ENCODE results near the gene STARD13.

Gene STARD13

DNA sequence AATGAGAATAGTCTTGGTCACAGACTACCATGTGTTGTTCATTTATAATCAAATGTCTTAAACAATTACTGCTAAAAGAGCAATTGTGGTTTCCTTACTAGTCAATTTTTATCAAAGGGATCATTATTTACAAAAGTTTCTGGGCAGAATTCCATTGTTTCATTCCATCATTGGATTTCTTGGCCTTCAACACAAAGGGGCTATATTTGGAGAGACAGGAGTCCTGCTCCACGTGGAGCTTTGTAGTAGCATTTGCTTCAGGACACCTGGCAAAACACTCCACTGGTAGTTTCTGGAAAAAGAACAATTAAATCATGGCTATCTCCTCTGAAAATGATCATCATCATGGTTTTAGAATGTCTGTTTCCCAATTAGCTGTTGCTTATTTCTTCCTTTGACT, 22.3 kb upstream of the STARD13 start:
- DNase-seq (ENCODE audit: low read depth in 2 of 2) = no peak

DNA sequence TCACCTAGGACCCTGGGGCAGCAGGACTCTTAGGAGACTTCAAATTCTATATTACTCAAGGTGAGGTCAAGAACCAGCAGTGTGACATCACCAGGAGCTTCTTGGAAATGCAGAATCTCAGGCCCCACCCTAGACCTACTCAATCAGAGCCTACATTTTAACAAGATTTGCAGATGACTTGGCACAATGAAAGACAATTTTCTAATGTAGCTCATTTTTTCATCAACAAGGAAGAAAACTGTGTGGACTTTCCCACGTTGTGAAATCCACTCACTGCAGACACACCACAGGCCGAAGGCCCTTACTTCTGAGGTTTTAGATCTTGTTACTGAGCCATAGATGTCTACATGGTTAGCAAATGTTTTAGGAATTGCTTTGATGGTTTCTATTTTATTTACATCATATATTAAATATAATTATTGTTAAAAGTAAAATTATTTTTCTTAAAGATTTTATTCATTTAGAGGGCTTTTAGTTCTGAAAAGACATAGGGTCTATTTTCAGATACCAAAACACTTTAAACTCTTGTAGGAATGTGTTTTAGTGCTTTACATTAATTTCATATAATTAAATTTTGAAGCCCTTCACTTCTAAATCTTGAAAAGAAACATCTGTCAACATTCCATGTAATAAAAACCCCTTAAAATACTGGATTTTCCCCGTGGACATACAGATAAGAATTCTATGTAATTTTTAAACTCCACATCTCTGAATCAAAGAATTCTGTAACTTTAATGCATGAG, 18.5 kb upstream of the STARD13 start:
- no peak for DNase-seq (ENCODE audit: low read depth in 2 of 2)

DNA sequence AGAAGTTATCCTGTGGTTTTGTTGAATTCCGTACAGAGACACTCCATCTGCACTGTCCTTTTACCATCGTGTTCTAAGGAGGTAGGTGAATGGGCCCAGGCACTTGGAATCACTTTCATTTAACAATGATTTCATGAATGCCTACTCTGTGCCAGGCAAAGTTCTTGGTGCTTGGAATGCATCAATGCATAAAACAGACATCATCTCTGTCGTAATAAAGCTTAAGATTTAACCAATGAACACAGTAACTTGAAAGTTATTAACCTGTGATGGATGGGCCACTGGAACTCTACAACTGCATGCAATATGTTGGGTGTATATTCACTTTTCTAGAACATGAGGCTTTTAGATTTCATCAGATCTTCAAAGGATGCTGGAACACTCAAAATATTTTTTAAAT, 14.1 kb upstream of the STARD13 start:
- DNase-seq (ENCODE audit: low read depth in 2 of 2) = no peak

DNA sequence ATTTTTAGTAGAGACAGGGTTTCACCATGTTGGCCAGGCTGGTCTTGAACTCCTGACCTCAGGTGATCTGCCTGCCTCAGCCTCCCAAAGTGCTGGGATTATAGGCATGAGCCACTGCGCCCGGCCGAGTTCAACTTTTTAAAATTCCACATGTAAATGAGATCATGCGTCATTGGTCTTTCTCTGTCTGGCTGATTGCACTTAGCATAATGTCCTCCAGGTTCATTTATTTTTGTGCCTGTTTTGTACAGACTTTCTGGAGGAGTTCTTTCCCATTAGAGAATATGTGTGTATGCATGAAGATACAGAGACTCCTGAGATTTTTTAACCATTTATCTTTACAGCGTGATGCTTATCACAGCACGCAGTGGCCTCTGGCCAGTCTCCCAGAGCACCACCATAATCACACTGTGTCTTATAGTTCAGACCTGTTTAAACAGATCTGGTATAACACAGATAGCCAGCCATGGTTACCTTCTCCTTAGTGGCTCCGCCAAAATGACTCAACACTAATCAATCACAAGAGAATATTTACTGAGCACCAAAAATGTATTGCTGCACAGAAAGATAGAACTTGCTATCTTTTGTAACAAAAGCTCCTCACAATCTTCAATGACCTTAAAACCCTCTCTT, 11.4 kb upstream of the STARD13 start:
- no peak for DNase-seq (ENCODE audit: low read depth in 2 of 2)

DNA sequence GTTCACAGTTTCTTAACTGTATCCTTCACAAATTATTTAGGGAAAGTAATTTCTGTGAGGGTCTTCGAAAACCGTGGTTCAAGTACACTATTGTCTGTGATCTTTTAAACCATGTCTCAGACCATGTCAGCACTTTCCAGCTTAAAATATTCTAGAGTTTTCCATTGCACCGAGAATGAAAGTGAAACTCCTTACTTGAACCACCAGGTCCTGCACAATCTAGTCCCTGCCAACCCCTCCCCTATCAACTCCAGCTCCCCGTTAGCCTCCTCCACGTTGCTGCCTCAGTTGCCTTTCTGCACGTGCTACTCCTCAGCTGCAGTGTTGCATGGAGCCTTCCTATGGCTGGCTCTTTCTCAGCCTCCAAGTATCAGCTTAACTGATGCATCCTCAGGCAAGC, 7.2 kb upstream of the STARD13 start:
- no peak for DNase-seq (ENCODE audit: low read depth in 2 of 2)

DNA sequence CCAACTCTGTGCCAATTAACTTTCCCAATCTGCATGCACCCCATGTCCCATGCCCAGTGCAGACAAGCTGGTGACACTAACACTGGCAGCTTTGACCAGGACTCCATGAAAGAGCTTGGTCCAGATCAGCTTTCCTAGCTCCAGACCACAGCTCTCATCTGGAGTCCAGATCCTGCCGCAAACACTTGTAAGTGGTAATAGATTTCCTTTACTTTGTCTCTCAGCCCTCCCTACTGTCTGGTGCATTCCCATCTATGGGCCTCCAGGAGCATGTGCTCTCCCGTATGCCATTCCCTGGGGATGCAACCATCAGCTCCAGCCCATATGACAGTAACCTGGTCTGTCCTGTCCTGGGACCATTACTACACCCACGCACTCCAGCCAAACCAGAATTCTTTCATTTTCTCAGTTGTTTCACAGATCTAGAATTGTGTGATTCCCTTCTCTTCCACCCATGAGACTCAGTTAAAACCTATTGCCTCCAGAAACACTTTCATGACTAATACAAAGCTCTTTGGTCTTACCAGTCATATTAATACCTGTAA, 4.9 kb upstream of the STARD13 start:
- no peak for DNase-seq (ENCODE audit: low read depth in 2 of 2)

DNA sequence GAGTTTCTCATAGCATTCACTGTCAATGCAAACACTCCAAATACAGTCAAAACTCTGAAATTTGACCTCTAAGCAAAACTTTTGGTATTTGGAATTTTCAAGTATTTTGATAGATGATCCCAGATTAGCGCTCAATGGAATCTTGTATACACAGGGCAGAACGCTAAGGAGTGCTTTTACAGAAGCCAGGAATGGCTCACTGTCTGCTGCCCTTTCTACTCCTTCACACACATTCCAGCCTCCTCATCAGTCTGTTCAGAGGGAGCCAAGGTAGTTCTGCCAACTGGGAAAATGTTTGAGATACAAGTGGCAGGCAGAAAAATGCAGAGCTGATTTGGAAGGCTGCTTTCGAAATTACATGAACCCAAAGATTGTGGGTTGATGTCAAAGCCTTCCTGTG, 4.4 kb upstream of the STARD13 start:
- no peak for DNase-seq (ENCODE audit: low read depth in 2 of 2)

DNA sequence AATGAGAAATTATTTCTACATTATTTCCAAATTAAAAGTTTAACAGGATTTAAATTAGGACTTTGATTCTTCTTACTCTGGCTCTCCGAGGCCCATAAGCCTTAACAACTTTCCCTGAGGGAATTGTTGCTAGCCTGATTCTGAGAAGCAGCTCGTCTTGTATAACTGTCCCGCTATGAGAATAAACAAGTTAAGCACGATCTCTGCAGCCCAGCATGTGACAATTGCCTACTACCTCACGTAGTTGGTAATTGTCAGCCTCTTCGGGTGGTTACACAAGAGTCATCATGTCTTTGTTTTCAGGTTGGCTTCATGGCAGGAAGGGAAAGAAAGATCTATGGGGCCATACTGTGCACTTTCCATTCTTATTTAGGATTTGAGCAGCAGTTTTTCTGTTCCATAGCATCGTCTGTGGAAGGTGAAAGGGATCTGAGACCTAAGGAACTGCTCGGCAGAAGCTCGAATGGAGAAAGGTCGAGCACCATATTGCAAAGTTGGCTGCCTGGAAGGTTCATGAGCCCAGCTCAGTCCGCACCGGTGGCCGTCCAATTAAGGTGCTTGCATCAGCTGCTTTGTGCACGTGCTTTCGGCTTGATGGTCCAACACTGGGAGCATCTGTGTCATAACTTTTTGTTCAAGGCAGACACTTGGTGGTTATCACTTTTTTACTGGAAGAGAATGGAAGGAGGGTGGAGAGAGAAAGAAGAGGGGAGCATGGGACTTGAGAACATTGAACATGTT, 1.8 kb upstream of the STARD13 start:
- no peak for DNase-seq (ENCODE audit: low read depth in 2 of 2)

DNA sequence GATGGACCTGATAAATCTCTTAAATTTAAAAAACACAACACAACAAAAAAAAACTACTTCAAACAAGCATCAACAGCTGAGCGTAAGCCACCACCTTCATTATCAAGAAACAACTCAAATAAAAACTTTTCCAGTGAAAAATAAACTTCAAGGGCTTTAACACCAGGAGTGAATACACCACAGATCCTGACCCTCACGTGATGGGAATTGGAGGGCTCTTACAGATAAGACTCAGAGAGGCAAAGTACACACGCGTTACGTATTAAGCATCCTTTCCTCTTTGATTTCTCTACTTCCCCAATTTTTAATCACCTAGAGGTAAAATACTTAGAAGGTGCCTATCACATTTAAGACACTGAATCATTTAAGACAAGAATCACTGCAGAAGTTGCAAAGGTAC, 573 bp upstream of the STARD13 start:
- DNase-seq (ENCODE audit: low read depth in 2 of 2) = no peak

DNA sequence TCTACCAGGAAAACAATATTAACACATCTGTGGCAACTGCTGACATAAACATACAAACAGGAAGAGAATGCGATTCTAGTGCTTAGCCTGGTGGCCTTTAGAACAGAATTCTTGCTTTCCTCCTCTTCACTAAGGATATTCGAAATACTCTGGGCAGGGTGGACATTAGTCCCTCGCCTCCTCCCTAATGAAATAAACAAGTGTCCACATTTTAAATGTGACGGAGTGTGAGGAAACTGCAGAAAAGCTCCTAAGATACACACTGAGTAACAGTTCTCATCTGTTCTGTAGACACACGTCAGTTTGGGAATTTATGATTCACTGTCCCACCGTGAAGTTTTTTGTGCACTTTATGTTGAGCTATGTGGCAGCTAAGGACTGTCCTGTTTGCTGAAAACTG, 639 bp downstream of the STARD13 start:
- no peak for DNase-seq (ENCODE audit: low read depth in 2 of 2)

DNA sequence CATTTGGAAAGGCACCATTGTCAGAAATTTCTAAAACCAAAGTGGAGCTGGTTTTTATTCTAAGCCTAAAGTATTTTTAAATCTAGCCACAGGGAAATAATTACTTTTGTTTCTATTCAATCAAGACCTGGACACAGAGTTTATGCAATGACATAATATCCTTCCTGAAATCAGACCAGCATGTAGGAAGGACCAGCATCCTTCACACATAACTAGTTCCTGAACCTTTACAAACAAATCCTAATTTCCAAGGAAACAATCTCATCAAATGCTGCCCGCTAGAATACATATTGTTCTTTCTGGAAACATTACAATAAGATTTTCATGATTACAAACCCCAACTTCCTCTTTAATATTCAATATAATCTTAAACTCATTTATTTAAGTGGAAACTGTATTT, 1.5 kb downstream of the STARD13 start:
- DNase-seq (ENCODE audit: low read depth in 2 of 2) = no peak

DNA sequence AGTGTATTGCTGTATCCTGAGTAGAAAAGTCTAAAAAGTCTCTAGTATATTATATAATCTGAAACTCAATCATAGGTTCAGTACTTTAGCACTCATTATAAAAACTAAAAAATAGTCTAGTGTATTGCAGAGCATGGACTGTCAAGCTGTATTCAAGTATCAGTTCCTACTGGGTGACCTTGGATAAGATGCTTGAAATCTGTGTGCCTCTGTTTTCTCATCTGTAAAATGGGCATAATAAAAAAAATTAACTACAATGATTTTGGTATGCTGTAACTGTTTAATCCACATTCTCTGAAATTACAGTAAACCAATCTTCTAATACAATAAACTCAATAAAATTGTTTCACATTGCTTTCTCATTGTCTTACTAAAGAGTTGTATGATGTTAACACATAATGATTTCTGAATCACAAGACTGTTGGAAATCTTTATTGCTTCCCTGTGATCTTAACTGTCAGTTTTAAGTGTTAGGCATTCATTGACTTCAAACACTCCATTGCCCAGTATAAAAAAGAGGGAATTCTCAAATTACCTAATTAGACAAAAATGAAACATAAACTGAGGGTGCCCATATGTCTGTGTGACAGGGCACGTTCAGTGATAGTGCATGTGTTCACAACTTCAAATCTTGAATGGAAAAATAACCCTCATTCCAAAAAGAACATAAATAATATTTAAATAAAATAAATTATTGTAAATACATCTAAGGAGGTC, 2.2 kb downstream of the STARD13 start:
- no peak for DNase-seq (ENCODE audit: low read depth in 2 of 2)

DNA sequence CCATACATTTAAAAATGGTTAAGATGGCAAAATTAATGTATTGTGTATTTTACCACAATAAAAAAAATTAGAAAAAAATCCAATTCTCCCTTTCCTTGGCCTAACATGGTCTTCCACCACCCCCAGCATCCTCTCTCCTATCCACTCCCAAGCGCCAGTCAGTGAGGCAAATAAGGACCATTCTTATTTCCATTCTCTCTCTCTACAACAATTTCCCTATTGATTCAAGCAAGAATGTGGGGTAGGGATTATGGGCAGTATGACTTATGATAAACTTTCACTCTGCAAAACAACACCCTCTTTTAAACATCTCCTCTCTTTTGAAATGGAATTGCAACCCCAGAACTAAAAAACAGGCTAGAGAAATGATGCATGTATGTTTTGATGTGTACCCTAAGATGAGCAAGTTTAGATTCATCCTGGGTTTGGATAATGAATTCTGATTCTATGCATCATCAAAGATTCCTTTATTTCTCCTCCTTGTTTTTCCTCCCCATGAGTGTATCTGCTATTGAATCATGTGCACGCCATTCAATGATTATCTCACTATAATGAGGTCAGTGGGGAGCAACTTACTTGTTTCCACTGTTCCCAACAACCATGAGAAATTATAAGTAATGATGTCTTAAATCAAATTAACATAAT, 3.5 kb downstream of the STARD13 start:
- no peak for DNase-seq (ENCODE audit: low read depth in 2 of 2)

DNA sequence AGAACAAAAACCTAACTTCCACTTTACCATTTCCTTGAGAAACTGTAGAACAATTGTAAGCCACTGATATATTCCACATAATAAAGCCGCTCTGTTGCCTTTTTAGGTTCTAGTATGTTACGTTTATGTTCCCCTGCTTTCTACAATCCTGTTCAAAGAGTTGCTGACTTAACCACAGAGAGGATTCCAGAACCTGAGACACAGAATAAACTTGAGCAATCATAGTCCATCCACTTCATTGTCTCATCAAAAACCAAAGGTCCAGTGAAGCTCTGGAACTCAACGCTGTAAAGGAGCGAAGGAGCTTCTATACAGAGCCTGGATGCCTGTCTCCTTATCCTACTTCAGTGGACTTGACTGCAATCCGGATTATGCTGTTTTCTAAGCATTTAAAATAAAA, 4.6 kb downstream of the STARD13 start:
- no peak for DNase-seq (ENCODE audit: low read depth in 2 of 2)

DNA sequence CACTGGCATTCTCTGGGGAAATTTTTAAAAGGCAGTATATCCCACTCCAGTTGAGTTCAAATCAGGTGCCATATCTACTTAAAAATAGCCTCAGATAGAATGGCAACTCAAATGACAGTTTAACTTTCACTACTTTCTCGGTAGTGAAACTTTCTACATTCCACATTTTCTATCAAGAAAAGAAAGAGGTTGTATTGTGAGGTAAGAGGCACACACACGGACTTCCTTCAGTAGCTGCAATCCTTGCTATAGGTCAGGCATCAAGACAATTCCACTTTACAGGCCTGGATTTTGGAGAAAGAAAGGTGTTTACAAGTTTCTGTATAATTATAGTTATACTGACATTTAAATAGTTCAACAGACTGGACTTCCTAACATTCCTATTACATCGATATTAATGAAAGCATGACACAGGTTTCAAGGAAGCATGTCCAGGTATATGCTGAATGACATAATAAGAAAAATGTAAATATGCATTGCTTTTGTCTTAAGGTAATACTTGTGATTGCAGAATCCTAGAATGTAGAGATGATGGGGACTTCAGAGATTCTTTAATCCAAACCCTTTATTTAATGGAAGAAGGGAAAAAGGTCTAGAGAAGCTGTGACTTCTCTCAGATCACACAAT, 5.2 kb downstream of the STARD13 start:
- DNase-seq (ENCODE audit: low read depth in 2 of 2) = no peak

DNA sequence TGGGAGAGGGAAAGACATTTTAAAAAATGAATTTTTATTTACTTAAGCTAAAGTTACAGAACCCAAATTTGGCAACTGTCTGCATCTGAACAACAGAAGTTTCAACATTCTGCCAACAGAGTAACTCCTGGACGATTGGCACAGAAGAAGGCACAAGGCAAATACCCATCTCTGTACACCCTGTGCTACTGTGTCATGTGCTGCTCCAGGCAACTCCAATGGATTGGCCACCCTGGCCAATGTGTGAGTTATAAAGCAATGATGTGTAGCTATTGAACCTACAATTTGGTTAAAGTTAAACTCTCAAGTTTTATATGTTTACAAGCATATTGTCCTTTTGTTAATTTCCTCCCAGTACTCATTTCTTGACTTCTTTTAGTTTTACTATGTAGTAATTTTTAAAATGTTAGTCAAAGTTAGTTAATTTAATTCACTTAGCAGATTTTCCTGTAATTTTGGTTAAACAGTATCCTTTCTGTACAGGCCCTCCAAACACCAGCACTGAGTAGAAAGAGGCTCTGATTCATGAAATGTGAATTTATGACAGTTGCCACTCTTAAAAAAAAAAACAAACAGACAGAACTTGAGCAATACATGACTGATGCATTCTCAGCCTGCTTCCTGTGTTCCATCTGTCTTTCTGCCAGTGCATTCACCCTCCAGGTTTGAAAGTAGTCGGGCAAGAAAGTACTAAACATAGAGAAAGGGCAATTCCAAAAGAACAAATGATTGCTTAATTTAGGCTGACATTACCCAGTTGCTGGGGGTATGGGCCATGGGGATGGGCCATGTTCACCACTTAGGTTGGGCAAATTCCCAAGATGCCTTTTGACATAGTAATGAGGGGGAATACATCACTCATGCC, 5.9 kb downstream of the STARD13 start:
- DNase-seq (ENCODE audit: low read depth in 2 of 2) = no peak

DNA sequence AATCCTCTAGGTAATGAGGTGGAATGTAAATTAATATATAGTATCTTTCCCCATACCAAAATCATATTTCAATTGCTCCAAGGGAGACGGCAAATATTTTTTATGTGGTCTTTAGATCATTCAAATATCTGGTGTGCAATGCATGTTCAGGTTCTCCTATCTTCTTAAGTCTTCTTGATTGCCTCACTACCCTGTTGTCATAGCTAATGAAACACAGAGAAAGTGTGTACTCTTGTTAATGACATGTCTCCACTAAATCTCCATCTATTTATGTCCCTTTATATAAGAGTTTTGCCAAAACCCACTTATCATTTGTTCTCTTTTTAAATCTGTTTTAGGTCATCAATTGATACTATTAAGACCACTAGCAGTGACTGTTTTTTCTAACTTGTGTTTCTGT, 6.6 kb downstream of the STARD13 start:
- DNase-seq (ENCODE audit: low read depth in 2 of 2) = no peak

DNA sequence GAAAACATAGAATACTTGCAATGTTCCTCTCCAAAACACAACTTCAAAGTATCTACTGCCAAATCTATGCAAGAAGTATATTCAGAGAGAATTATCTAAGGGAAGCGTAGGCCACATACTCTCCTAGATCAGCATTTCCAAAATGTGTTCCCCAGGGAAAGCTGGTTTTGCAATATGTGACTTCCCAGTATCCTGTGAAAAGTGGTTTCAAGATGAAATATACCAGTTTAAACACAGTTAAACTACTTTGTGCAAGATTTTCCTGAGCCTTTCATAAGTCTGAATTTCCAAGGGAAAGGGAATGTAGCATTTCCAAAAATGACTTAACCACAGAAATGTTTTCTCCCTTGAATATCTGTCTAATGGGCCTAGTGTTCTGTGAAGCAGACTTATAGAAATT, 7.6 kb downstream of the STARD13 start:
- DNase-seq (ENCODE audit: low read depth in 2 of 2) = no peak

DNA sequence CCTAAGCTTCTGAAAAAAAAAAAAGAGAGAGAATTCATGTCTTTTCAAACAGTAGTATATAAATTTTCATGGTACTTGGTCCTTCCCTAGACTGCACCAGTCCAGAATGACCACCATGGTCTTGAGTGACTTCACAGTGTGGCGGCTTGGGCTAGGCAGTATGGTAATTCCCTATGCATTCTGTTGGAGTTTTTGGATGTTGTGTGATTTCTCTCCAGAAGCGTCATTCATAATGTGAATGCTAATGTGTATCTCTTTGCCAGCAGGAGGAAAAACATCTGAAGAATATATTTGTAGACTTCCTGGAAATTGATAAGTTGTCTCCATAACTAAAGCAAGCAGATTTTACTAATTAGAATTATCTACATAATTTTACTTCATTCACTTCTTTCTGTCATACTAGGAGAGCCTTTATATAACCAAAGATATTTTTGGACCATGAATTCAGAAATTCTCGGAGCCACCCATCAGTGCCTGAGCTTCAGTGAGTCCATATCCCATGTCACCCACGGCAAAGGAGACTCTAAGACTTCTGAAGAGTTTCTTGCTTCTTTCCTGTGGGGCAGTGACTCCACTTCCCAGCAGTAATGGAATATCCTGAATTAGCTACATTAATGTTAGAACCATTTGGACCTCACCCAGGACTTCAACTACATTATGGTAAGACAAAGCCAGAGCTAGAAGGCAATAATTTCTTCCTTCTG, 8.4 kb downstream of the STARD13 start:
- no peak for DNase-seq (ENCODE audit: low read depth in 2 of 2)

DNA sequence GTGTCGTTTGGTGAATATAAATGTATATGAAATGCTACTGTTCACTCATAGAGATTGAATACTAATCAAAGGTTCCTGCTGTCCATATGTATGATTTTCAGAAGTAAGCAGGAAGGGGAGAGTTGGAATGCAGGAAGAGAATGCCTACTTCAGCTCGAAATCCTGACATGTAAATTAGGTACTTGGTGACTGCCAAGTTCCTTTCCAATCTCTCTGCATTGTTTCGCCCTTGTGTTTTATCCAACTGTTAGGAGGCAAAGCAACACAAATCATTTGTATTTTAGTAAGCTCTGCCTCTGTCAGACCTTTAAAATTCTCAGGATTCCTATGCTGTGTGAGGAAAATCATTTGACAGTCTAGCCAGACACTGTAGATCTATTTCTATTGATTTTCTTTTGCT, 9.0 kb downstream of the STARD13 start:
- DNase-seq (ENCODE audit: low read depth in 2 of 2) = no peak

All from stimulated activated CD8-positive, alpha-beta memory T cell treated with anti-CD3 and anti-CD28 coated beads, Interleukin-7, amount 100 ng/mL, for 1 hour (primary cell).